SK-N-SH (cell line): ENCODE results near the gene THEM5. TPM values are rescaled to one million over a fixed set of nuclear protein-coding genes. Genes with fewer than 3 reads are reported as not detected.

Experiments
- CTCF ChIA-PET: fragments of 300-600, 350-600 bp; formaldehyde crosslinking; extraction: SDS; loops from one replicate; lab custom pipeline; 2021; lab: Yijun Ruan, JAX
- POLR2A ChIA-PET: fragments of 350-600 bp; sonication (Branson Sonifier 250); formaldehyde crosslinking; extraction: SDS; loops from one replicate; lab custom pipeline; 2020; ENCODE audit warnings: antibody characterized with exemption, inconsistent platforms; lab: Yijun Ruan, JAX
- DNase-seq: peaks from one replicate; pipeline ENCODE4 v3.0.0; 2012
- H2AFZ ChIP-seq: fragments of 200-600 bp; sonication (generic); 2 replicates; pipeline ENCODE4 v1.8.1; 2016; ENCODE audit warnings: antibody characterized with exemption, mild to moderate bottlenecking, low read depth
- H3F3A ChIP-seq: fragments of 200-600 bp; sonication (generic); replicated peaks from 2 replicates; pipeline ENCODE3; 2016; ENCODE audit warnings: antibody characterized with exemption, mild to moderate bottlenecking; ENCODE audit not compliant: insufficient read depth
- H3K27ac ChIP-seq, 2 experiments: fragments of 200-500 bp in 1 of 2; fragments of 200-600 bp in 1 of 2; sonication (Bioruptor generic) in 1 of 2; sonication (generic), shearing (Covaris generic) in 1 of 2; 2 replicates each; pipeline versions ENCODE4 v1.5.1 to v1.6.1; 2014 to 2016; ENCODE audit warnings: low read depth in 2 of 2, inconsistent platforms in 1 of 2, low read length in 1 of 2, mild to moderate bottlenecking in 1 of 2, mixed read lengths in 1 of 2
- H3K27me3 ChIP-seq: fragments of 200-600 bp; sonication (generic), shearing (Covaris generic); 2 replicates; pipeline ENCODE4 v1.6.1; 2016; ENCODE audit warnings: mixed run types; ENCODE audit not compliant: insufficient read depth
- H3K36me3 ChIP-seq, 2 experiments: fragments of 200-500 bp in 1 of 2; fragments of 200-600 bp in 1 of 2; sonication (Bioruptor generic) in 1 of 2; sonication (generic) in 1 of 2; replicated peaks in 1 of 2; 2 replicates each; pipeline versions ENCODE3 to v1.5.1; 2014 to 2016; ENCODE audit warnings: low read length in 1 of 2, mild to moderate bottlenecking in 1 of 2; ENCODE audit not compliant: insufficient read depth in 2 of 2, control insufficient read depth in 1 of 2
- H3K4me1 ChIP-seq, 2 experiments: fragments of 200-500 bp in 1 of 2; fragments of 200-600 bp in 1 of 2; sonication (Bioruptor generic) in 1 of 2; sonication (generic), shearing (Covaris generic) in 1 of 2; 2 replicates each; pipeline versions ENCODE4 v1.5.1 to v1.6.1; 2014 to 2016; ENCODE audit warnings: low read depth in 1 of 2, low read length in 1 of 2, mixed run types in 1 of 2; ENCODE audit not compliant: insufficient read depth in 2 of 2, control insufficient read depth in 1 of 2
- H3K4me2 ChIP-seq: fragments of 200-600 bp; sonication (generic), shearing (Covaris generic); 2 replicates; pipeline ENCODE4 v1.6.1; 2017; ENCODE audit warnings: mixed run types
- H3K4me3 ChIP-seq, 2 experiments: fragments of 200-500 bp in 1 of 2; fragments of 200-600 bp in 1 of 2; sonication (Bioruptor generic) in 1 of 2; sonication (generic), shearing (Covaris generic) in 1 of 2; 2 replicates each; pipeline versions ENCODE4 v1.5.1 to v1.8.1; 2014 to 2016; ENCODE audit warnings: low read depth in 2 of 2, inconsistent platforms in 1 of 2, low read length in 1 of 2, mild to moderate bottlenecking in 1 of 2, mixed read lengths in 1 of 2, moderate library complexity in 1 of 2
- H3K79me2 ChIP-seq: fragments of 200-600 bp; sonication (generic); 2 replicates; pipeline ENCODE4 v1.8.1; 2017; ENCODE audit warnings: mild to moderate bottlenecking; ENCODE audit not compliant: insufficient read depth
- H3K9ac ChIP-seq: fragments of 200-600 bp; sonication (generic); 2 replicates; pipeline ENCODE4 v1.6.1; 2017; ENCODE audit warnings: mixed run types
- H3K9me2 ChIP-seq: fragments of 200-600 bp; sonication (generic); 2 replicates; pipeline ENCODE4 v1.6.1; 2017; ENCODE audit warnings: mixed run types
- H3K9me3 ChIP-seq: fragments of 200-600 bp; sonication (generic); 2 replicates; pipeline ENCODE4 v1.6.1; 2017; ENCODE audit warnings: mixed run types, mild to moderate bottlenecking, moderate library complexity
- H4K20me1 ChIP-seq: fragments of 200-600 bp; sonication (generic); 2 replicates; pipeline ENCODE4 v1.6.1; 2017; ENCODE audit warnings: mild to moderate bottlenecking, mixed run types; ENCODE audit not compliant: insufficient read depth
- CHD2 ChIP-seq: fragments of 150-350 bp; IDR thresholded peaks from 2 replicates; pipeline ENCODE4 v1.6.1; 2018; ENCODE audit warnings: low read length; ENCODE audit not compliant: partially characterized antibody
- ELF1 ChIP-seq: IDR thresholded peaks from 2 replicates; pipeline ENCODE4 v1.4.0; 2012
- EP300 ChIP-seq, 2 experiments: IDR thresholded peaks; 2 replicates each; pipeline versions ENCODE4 v1.4.0 to v1.6.1; 2012; ENCODE audit warnings: borderline replicate concordance in 1 of 2, low read depth in 1 of 2, low read length in 1 of 2
- FOXM1 ChIP-seq: IDR thresholded peaks from 2 replicates; pipeline ENCODE4 v1.4.0; 2012; ENCODE audit warnings: low read depth, mild to moderate bottlenecking
- GATA2 ChIP-seq: sonication (generic); formaldehyde crosslinking; IDR thresholded peaks from 2 replicates; pipeline ENCODE4 v1.5.0; 2020; ENCODE audit warnings: mild to moderate bottlenecking, missing genetic modification reagents
- MAX ChIP-seq: IDR thresholded peaks from 2 replicates; pipeline ENCODE4 v1.4.0; 2012; ENCODE audit warnings: low read depth
- MEF2A ChIP-seq: IDR thresholded peaks from 2 replicates; pipeline ENCODE4 v1.4.0; 2012; ENCODE audit warnings: low read depth, borderline replicate concordance
- NRF1 ChIP-seq: IDR thresholded peaks from 2 replicates; pipeline ENCODE4 v1.6.1; 2012; ENCODE audit warnings: low read depth, mild to moderate bottlenecking, low read length
- RAD21 ChIP-seq: IDR thresholded peaks from 2 replicates; pipeline ENCODE4 v1.6.1; 2012; ENCODE audit warnings: mild to moderate bottlenecking, low read length
- TAF1 ChIP-seq: IDR thresholded peaks from 2 replicates; pipeline ENCODE4 v1.6.1; 2012; ENCODE audit warnings: low read depth, mild to moderate bottlenecking, low read length, moderate library complexity, borderline replicate concordance
- TEAD4 ChIP-seq: IDR thresholded peaks from 2 replicates; pipeline ENCODE4 v1.4.0; 2012; ENCODE audit warnings: mild to moderate bottlenecking, borderline replicate concordance; ENCODE audit not compliant: insufficient read depth
- USF2 ChIP-seq: fragments of 150-350 bp; IDR thresholded peaks from 2 replicates; pipeline ENCODE4 v1.6.1; 2017; ENCODE audit warnings: antibody characterized with exemption, low read length, low read depth, borderline replicate concordance
- YY1 ChIP-seq: IDR thresholded peaks from 2 replicates; pipeline ENCODE4 v1.4.0; 2012; ENCODE audit warnings: low read depth, mild to moderate bottlenecking
- WGBS: methylation state at CpG from one replicate; pipeline ENCODE4 v1.1.6; 2017; ENCODE audit warnings: low lambda C conversion rate; 5-methylcytosine and 5-hydroxymethylcytosine counted together
- polyA plus RNA-seq, 3 experiments: library from polyadenylated mRNA; depleted of rRNA; stranded (reverse); fragments of >200 nt; gene quantifications; 2 replicates each; pipeline ENCODE4 v1.2.3, GENCODE V29; 2012
- TF ChIP-seq, protein P1 (sequence below): IDR thresholded peaks from 2 replicates; pipeline ENCODE4; 2012
- TF ChIP-seq, protein P2 (sequence below): IDR thresholded peaks from 2 replicates; pipeline ENCODE4 v1.4.0; 2012; ENCODE audit warnings: low read depth, borderline replicate concordance
- TF ChIP-seq, protein P3 (sequence below): fragments of 200-600 bp; sonication (generic); IDR thresholded peaks from 2 replicates; pipeline ENCODE4 v1.6.1; 2017; ENCODE audit warnings: antibody characterized with exemption, mild to moderate bottlenecking, moderate library complexity
- TF ChIP-seq, protein P4 (sequence below): IDR thresholded peaks from 2 replicates; pipeline ENCODE4 v1.4.0; 2012; ENCODE audit warnings: low read depth, borderline replicate concordance

Gene THEM5
- polyA plus RNA-seq, 1 of the 3 experiments (the other 2 are of a cell fraction), result not detected

DNA sequence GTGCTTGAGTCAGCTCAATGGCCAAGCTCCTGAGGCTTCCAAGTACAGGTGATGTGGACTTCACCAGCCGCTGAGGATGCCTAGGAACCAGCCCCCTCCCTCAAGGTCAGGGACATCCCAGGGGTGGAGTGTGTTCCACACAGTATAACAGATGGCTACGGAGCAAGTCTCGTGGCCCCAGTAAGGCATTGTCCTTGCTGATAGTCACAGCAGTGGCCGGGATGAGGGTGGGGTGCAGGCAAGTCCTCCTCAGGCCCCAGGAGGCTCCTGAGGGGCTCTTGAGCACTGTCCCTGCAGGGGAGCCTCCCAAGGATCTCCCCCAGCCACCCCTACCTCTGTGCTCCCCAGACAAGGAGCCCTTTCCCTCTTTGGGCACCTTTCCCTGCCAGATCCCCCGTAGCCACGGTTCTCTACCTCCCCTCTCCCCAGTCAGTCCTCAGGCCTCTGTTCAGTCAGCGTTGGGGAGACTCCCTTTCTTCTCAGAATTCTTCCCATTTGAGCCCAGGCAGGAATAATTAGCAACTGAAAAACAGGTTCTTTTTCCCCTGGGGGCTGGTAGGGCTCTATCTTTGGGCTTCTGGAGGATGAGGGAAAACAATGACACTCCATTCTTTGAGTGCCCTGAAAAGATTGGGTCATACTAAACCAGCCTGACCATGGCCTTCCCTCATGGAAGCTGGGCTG, 7.1 kb upstream of the THEM5 start:
- CTCF ChIA-PET, result interaction anchor here (1.1 to 1.5 kb wide), 2 partner anchors 11 to 13 kb away, joined by 3 to 4 read pairs; no protein-coding TSS in a partner anchor
- 55% methylated on average over 6 of the region's 7 CpGs for WGBS
- no peak for DNase-seq
- no peaks in the 10 kb centered on the region for H3K36me3 ChIP-seq
- no peaks in the 10 kb centered on the region for H3F3A ChIP-seq
- TF ChIP-seq GATA2 (CRISPR knock-in tag), result no peak
- TF ChIP-seq FOXM1, result no peak
- TF ChIP-seq, protein P1, sequence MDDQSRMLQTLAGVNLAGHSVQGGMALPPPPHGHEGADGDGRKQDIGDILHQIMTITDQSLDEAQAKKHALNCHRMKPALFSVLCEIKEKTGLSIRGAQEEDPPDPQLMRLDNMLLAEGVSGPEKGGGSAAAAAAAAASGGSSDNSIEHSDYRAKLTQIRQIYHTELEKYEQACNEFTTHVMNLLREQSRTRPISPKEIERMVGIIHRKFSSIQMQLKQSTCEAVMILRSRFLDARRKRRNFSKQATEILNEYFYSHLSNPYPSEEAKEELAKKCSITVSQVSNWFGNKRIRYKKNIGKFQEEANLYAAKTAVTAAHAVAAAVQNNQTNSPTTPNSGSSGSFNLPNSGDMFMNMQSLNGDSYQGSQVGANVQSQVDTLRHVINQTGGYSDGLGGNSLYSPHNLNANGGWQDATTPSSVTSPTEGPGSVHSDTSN, result no peak
- no peak for TF ChIP-seq USF2
- TF ChIP-seq, protein P2, sequence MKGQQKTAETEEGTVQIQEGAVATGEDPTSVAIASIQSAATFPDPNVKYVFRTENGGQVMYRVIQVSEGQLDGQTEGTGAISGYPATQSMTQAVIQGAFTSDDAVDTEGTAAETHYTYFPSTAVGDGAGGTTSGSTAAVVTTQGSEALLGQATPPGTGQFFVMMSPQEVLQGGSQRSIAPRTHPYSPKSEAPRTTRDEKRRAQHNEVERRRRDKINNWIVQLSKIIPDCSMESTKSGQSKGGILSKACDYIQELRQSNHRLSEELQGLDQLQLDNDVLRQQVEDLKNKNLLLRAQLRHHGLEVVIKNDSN, result no peak
- TF ChIP-seq RAD21, result no peak
- no peak for TF ChIP-seq CHD2
- TF ChIP-seq, protein P3, sequence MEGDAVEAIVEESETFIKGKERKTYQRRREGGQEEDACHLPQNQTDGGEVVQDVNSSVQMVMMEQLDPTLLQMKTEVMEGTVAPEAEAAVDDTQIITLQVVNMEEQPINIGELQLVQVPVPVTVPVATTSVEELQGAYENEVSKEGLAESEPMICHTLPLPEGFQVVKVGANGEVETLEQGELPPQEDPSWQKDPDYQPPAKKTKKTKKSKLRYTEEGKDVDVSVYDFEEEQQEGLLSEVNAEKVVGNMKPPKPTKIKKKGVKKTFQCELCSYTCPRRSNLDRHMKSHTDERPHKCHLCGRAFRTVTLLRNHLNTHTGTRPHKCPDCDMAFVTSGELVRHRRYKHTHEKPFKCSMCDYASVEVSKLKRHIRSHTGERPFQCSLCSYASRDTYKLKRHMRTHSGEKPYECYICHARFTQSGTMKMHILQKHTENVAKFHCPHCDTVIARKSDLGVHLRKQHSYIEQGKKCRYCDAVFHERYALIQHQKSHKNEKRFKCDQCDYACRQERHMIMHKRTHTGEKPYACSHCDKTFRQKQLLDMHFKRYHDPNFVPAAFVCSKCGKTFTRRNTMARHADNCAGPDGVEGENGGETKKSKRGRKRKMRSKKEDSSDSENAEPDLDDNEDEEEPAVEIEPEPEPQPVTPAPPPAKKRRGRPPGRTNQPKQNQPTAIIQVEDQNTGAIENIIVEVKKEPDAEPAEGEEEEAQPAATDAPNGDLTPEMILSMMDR, result no peak
- no peak for TF ChIP-seq EP300 (IDR thresholded peaks at IDR 0.05; ENCODE audit: borderline replicate concordance in 1 of 2, low read depth in 1 of 2, low read length in 1 of 2)
- TF ChIP-seq YY1, result no peak
- no peak for TF ChIP-seq MEF2A
- no peak for TF ChIP-seq TEAD4
- TF ChIP-seq, protein P4, sequence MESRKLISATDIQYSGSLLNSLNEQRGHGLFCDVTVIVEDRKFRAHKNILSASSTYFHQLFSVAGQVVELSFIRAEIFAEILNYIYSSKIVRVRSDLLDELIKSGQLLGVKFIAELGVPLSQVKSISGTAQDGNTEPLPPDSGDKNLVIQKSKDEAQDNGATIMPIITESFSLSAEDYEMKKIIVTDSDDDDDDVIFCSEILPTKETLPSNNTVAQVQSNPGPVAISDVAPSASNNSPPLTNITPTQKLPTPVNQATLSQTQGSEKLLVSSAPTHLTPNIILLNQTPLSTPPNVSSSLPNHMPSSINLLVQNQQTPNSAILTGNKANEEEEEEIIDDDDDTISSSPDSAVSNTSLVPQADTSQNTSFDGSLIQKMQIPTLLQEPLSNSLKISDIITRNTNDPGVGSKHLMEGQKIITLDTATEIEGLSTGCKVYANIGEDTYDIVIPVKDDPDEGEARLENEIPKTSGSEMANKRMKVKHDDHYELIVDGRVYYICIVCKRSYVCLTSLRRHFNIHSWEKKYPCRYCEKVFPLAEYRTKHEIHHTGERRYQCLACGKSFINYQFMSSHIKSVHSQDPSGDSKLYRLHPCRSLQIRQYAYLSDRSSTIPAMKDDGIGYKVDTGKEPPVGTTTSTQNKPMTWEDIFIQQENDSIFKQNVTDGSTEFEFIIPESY, result no peak
- TF ChIP-seq MAX, result no peak
- no peak for TF ChIP-seq TAF1
- no peak for TF ChIP-seq ELF1
- no peak for TF ChIP-seq NRF1
- no peaks in the 10 kb centered on the region for H4K20me1 ChIP-seq
- H3K9me3 ChIP-seq, result no peaks in the 10 kb centered on the region
- H3K4me1 ChIP-seq, result no peaks in the 10 kb centered on the region; a peak in 1 of 4 replicates
- H3K79me2 ChIP-seq, result no peaks in the 10 kb centered on the region
- H3K4me3 ChIP-seq, result no peak overlapping the region
- H3K9me2 ChIP-seq, result no peaks in the 10 kb centered on the region
- H3K27me3 ChIP-seq, result no peaks in the 10 kb centered on the region
- no peak overlapping the region for H3K27ac ChIP-seq
- no peak overlapping the region for H3K4me2 ChIP-seq
- POLR2A ChIA-PET, result no interaction called here
- no peak overlapping the region for H2AFZ ChIP-seq
- H3K9ac ChIP-seq, result no peak overlapping the region
